SH-SY5Y (cell line): ENCODE measurements around the gene ZNF19.

Source experiments
- GATA2 ChIP-seq: IDR thresholded peaks from 2 replicates; pipeline ENCODE4 v1.6.1; 2011; ENCODE audit warnings: mild to moderate bottlenecking, low read depth, low read length
- GATA3 ChIP-seq: IDR thresholded peaks from 2 replicates; pipeline ENCODE4 v1.6.1; 2011; ENCODE audit warnings: low read depth, mild to moderate bottlenecking, low read length, moderate library complexity

DNA sequence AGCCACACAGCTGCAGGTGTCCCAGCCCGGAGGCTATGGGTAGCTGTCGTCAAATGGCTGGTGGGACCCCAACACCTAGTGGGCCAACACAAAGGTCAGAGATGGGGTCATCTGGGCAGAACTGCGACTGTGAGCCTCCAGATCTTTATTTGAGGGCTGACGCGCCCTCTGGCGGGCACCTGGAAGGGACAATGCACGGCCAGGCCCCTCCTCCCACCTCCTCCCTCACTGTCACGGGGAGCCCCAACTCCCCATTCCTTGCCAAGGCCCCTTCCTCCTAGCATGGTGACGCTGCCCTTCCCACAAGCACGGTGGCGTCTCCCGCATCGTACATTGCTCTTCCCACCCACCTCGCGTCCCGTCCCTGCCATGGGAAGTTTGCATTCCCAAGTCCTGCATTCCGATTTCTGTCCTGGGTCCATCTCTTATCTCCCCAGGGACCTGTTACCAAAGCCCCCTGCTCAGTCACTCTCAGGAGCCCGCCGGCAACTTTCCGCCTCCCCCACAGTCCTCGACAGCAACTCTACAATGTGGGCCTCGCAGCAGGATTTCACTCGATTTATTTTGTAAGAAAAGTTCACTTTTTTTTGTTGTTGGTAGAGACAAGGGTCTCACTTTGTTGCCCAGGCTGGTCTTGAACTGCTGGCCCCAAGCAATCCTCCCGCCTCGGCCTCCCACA is 48.3 kb downstream of the ZNF19 start:
- no peak for TF ChIP-seq GATA3
- TF ChIP-seq GATA2 = no peak
